Measurements from ENCODE around the gene CLCN4. TPM values are rescaled to one million over a fixed set of nuclear protein-coding genes. Genes with fewer than 3 reads are reported as not detected.

Gene CLCN4
- total RNA-seq, 4 donors from 2014 or later, result 72.5 to 307 (median 84.4) TPM

GRCh38 chrX:10183760-10184159 is 27.0 kb downstream of the CLCN4 start:
- ATAC-seq (no peak), DNase-seq (no peak)
- intact Hi-C loops (cut with DNase I; ENCODE audit: low total_unique reads) (no loop called here), in situ Hi-C loops (cut with MboI; ENCODE audit: low sequenced_read_pairs in 4 of 4) (loop anchor here (25.0 kb wide), 3 partner anchors 429 to 954 kb away; partner anchors contain the start of genes MID1 (in 3 of the 4) and HCCS (in 2 of the 4))
- H3K27me3 ChIP-seq, result no peaks in the 10 kb centered on the region
- H3K4me3 ChIP-seq, result no peak overlapping the region
- H3K9me3 ChIP-seq, result no peaks in the 10 kb centered on the region
- TF ChIP-seq CTCF (IDR thresholded peaks at IDR 0.05 in 4 of 5, conservative IDR thresholded peaks at IDR 0.05 in 1 of 5) (no peak), POLR2A (IDR thresholded peaks at IDR 0.05) (no peak)
- peaks cover 19 to 23% of the 10 kb centered on the region in 2 donors for H3K4me1 ChIP-seq
- peak overlapping the region in 1 of 4 donors; percentile 72 for H3K27ac ChIP-seq
- no peaks in the 10 kb centered on the region for H3K36me3 ChIP-seq

DNA sequence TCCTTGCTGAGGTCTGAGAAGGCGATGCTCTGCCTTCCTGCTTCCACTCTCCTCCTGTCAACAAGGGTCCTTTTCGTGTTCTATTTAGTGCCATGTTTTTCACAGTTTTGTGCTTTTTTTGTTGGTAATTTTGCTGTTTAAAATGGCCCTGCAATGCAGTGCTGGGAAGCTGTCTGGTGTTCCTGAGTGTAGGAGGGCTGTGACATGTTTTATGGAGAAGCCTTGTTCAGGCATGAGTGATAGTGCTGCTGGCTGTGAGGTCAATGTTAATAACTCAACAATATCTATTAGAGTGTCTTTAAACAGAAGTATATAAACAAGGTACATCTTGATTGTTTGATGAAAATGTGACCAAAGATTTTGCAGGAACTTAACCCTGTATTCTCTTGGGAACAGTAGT is 27.6 kb downstream of the CLCN4 start:
- no peaks in the 10 kb centered on the region for H3K36me3 ChIP-seq
- H3K27me3 ChIP-seq, result no peaks in the 10 kb centered on the region
- DNase-seq (no peak), ATAC-seq (no peak)
- TF ChIP-seq POLR2A (IDR thresholded peaks at IDR 0.05) (no peak), CTCF (IDR thresholded peaks at IDR 0.05 in 4 of 5, conservative IDR thresholded peaks at IDR 0.05 in 1 of 5) (no peak)
- H3K4me3 ChIP-seq, result no peak overlapping the region
- H3K9me3 ChIP-seq, result no peaks in the 10 kb centered on the region
- H3K4me1 ChIP-seq, result peaks cover 17 to 19% of the 10 kb centered on the region in 2 donors
- in situ Hi-C loops (cut with MboI; ENCODE audit: low sequenced_read_pairs in 4 of 4) (loop anchor here (25.0 kb wide), 3 partner anchors 428 to 953 kb away; partner anchors contain the start of genes MID1 (in 3 of the 4) and HCCS (in 2 of the 4)), intact Hi-C loops (cut with DNase I; ENCODE audit: low total_unique reads) (no loop called here)
- H3K27ac ChIP-seq, result peak overlapping the region in 1 of 4 donors; percentile 72

GRCh38 chrX:10186355-10186754 is 29.6 kb downstream of the CLCN4 start:
- Histone ChIP-seq H3K36me3 (no peaks in the 10 kb centered on the region), H3K4me3 (no peak overlapping the region), H3K4me1 (peaks cover 18 to 19% of the 10 kb centered on the region in 2 donors), H3K9me3 (no peaks in the 10 kb centered on the region), H3K27me3 (no peaks in the 10 kb centered on the region), H3K27ac (peak overlapping the region in 2 of 4 donors; percentile 8 to 72)
- DNase-seq (no peak), ATAC-seq (peak in 1 of 2 donors; percentile 43)
- intact Hi-C loops (cut with DNase I; ENCODE audit: low total_unique reads) (loop anchor here (5.0 kb wide), 2 partner anchors 141 to 451 kb away; no protein-coding TSS in a partner anchor), in situ Hi-C loops (cut with MboI; ENCODE audit: low sequenced_read_pairs in 4 of 4) (loop anchor here (25.0 kb wide), 3 partner anchors 426 to 951 kb away; partner anchors contain the start of genes MID1 (in 3 of the 4) and HCCS (in 2 of the 4))
- TF ChIP-seq CTCF (IDR thresholded peaks at IDR 0.05 in 4 of 5, conservative IDR thresholded peaks at IDR 0.05 in 1 of 5) (no peak), POLR2A (IDR thresholded peaks at IDR 0.05) (no peak)

DNA sequence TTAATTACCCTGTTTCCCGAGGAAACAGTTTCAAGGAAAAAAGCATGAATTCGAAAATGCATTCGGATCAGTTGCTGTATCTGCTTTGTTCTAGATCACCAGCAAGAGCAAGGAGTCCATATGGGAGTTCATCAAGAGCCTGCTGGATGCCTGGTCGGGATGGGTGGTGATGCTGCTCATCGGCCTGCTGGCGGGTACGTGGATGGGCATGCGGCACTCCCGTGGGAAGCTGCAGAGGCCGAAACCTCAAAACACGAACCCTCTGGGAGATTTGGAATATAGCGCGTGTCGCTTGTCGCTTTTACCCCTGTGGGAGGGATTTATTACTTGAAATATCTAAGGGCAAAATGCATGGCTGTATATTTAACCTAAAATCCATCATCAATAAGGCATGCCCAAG is 30.6 kb downstream of the CLCN4 start:
- intact Hi-C loops (cut with DNase I; ENCODE audit: low total_unique reads), result loop anchor here (5.0 kb wide), 2 partner anchors 140 to 450 kb away; no protein-coding TSS in a partner anchor
- H3K27me3 ChIP-seq, result no peaks in the 10 kb centered on the region
- H3K4me1 ChIP-seq, result peaks cover 14 to 16% of the 10 kb centered on the region in 2 donors
- TF ChIP-seq CTCF (IDR thresholded peaks at IDR 0.05 in 4 of 5, conservative IDR thresholded peaks at IDR 0.05 in 1 of 5) (no peak), POLR2A (IDR thresholded peaks at IDR 0.05) (no peak)
- DNase-seq (no peak), ATAC-seq (no peak)
- H3K4me3 ChIP-seq, result no peak overlapping the region
- H3K27ac ChIP-seq, result no peak overlapping the region
- in situ Hi-C loops (cut with MboI; ENCODE audit: low sequenced_read_pairs in 4 of 4), result loop anchor here (25.0 kb wide), 3 partner anchors 425 to 950 kb away; partner anchors contain the start of genes MID1 (in 3 of the 4) and HCCS (in 2 of the 4)
- H3K36me3 ChIP-seq, result no peaks in the 10 kb centered on the region
- H3K9me3 ChIP-seq, result no peaks in the 10 kb centered on the region
